Adrenal gland (tissue), 5 donors: ENCODE measurements around the gene DCTD.

Experiments
- POLR2A ChIP-seq, 2 donors: fragments of 450-650 bp; IDR thresholded peaks; one replicate each; pipeline ENCODE4 v1.6.1; 2017; ENCODE audit warnings: antibody characterized with exemption in 2 of 2, mild to moderate bottlenecking in 2 of 2, moderate library complexity in 1 of 2
- TF ChIP-seq, protein P1 (sequence below), 6 experiments: fragments of 450-650 bp in 4 of 6; fragments of 200-600 bp in 2 of 6; sonication (generic) in 1 of 6; IDR thresholded peaks; 1 replicate in 5 of 6; 2 replicates in 1 of 6; pipeline versions ENCODE4 v1.5.1 to v1.8.0; 2016 to 2021; ENCODE audit warnings: antibody characterized with exemption in 6 of 6, mild to moderate bottlenecking in 2 of 6, moderate library complexity in 1 of 6
- donor health status: DM: no; HTN: no; CAD: no.

DNA sequence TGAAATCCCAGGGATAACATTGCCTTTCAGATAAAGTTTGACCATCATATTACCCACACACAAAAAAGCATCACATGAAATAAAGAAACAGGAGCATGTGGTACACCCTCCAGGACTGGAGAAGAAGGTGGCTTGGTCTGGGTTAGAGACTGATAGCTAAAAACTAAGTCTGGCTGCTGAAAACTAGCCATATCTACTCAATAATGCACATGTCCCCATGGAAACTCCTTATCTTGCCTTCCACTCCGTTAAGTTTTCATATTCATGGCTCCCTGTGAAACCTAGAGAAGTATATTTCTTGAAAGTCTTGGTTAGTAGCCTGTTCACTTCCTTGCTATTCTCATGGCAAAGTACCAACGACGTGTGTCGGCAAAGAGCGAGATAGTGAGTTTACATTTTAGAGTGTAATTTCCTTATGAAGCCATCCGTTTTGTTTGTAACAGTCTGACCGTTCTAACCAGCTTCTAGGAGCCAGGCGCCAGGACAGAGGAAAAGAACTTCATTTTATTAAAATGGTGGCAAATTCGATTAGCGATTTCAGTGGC, 6.7 kb upstream of the DCTD start:
- TF ChIP-seq, protein P1, sequence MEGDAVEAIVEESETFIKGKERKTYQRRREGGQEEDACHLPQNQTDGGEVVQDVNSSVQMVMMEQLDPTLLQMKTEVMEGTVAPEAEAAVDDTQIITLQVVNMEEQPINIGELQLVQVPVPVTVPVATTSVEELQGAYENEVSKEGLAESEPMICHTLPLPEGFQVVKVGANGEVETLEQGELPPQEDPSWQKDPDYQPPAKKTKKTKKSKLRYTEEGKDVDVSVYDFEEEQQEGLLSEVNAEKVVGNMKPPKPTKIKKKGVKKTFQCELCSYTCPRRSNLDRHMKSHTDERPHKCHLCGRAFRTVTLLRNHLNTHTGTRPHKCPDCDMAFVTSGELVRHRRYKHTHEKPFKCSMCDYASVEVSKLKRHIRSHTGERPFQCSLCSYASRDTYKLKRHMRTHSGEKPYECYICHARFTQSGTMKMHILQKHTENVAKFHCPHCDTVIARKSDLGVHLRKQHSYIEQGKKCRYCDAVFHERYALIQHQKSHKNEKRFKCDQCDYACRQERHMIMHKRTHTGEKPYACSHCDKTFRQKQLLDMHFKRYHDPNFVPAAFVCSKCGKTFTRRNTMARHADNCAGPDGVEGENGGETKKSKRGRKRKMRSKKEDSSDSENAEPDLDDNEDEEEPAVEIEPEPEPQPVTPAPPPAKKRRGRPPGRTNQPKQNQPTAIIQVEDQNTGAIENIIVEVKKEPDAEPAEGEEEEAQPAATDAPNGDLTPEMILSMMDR (IDR thresholded peaks at IDR 0.05), result no peak
- no peak for TF ChIP-seq POLR2A (IDR thresholded peaks at IDR 0.05)
